Endothelial cell of hepatic sinusoid (primary cell): ENCODE results near the gene LIMCH1.

Source experiments
- in situ Hi-C: cut with HindIII; loops from 2 replicates; pipeline ENCODE4 v1.10.0; 2017; ENCODE audit warnings: low sequenced_read_pairs

LIMCH1 gene

GRCh38 chr4:41602113-41602512 is 64.2 kb downstream of the LIMCH1 start:
- in situ Hi-C loops, result no loop called here

- in situ Hi-C loops, result no loop called here
Observed at GRCh38 chr4:41602886-41603498, 65.0 kb downstream of the LIMCH1 start.

- in situ Hi-C loops, result no loop called here
Observed at GRCh38 chr4:41609851-41610250, 71.9 kb downstream of the LIMCH1 start.

GRCh38 chr4:41610474-41610873 is 72.5 kb downstream of the LIMCH1 start:
- in situ Hi-C loops, result no loop called here

GRCh38 chr4:41611124-41611838 is 73.3 kb downstream of the LIMCH1 start:
- in situ Hi-C loops, result no loop called here

GRCh38 chr4:41611881-41612871 is 74.2 kb downstream of the LIMCH1 start:
- in situ Hi-C loops, result no loop called here

- in situ Hi-C loops, result no loop called here
Observed at GRCh38 chr4:41613386-41613785, 75.4 kb downstream of the LIMCH1 start.

- in situ Hi-C loops, result no loop called here
Observed at GRCh38 chr4:41613821-41614220, 75.9 kb downstream of the LIMCH1 start.

- in situ Hi-C loops, result no loop called here
Observed at GRCh38 chr4:41614519-41614918, 76.6 kb downstream of the LIMCH1 start.

GRCh38 chr4:41619161-41619560 is 81.2 kb downstream of the LIMCH1 start:
- in situ Hi-C loops, result no loop called here

- in situ Hi-C loops, result no loop called here
Observed at GRCh38 chr4:41620594-41621256, 82.8 kb downstream of the LIMCH1 start.

- in situ Hi-C loops, result no loop called here
Observed at GRCh38 chr4:41622787-41623186, 84.8 kb downstream of the LIMCH1 start.

- in situ Hi-C loops, result no loop called here
Observed at GRCh38 chr4:41624765-41625164, 86.8 kb downstream of the LIMCH1 start.

- in situ Hi-C loops, result no loop called here
Observed at GRCh38 chr4:41625531-41625930, 87.6 kb downstream of the LIMCH1 start.

GRCh38 chr4:41628936-41629335 is 91.0 kb downstream of the LIMCH1 start:
- in situ Hi-C loops, result no loop called here

- in situ Hi-C loops, result no loop called here
Observed at GRCh38 chr4:41631523-41631922, 93.6 kb downstream of the LIMCH1 start.

- in situ Hi-C loops, result no loop called here
Observed at GRCh38 chr4:41632481-41633073, 94.6 kb downstream of the LIMCH1 start.

GRCh38 chr4:41633321-41633720 is 95.4 kb downstream of the LIMCH1 start:
- in situ Hi-C loops, result no loop called here

GRCh38 chr4:41635441-41635840 is 97.5 kb downstream of the LIMCH1 start:
- in situ Hi-C loops, result no loop called here

GRCh38 chr4:41638203-41638602 is 100.2 kb downstream of the LIMCH1 start:
- in situ Hi-C loops, result no loop called here

- in situ Hi-C loops, result no loop called here
Observed at GRCh38 chr4:41638866-41639265, 100.9 kb downstream of the LIMCH1 start.
